GM23338 (cell line): ENCODE results near the gene HPS4. TPM values are rescaled to one million over a fixed set of nuclear protein-coding genes. Genes with fewer than 3 reads are reported as not detected.

Experiments
- ATAC-seq: fragments of 200-7000 bp; cut with Tn5 transposase; 3 replicates; pipeline ENCODE4 v1.9.1; 2020
- DNase-seq: peaks from one replicate; pipeline ENCODE4 v3.0.0-alpha.2; 2015; ENCODE audit warnings: low spot score
- H2AFZ ChIP-seq: fragments of 200-600 bp; sonication (generic); 2 replicates; pipeline ENCODE4 v1.8.0; 2016; ENCODE audit warnings: antibody characterized with exemption, mild to moderate bottlenecking, moderate library complexity
- H3F3A ChIP-seq: fragments of 200-600 bp; sonication (generic); replicated peaks from 2 replicates; pipeline ENCODE4 v1.8.0; 2017; ENCODE audit warnings: antibody characterized with exemption, mixed run types, low read depth
- H3K27ac ChIP-seq: fragments of 200-600 bp; sonication (generic); 2 replicates; pipeline ENCODE4 v1.6.1; 2016; ENCODE audit warnings: low read depth
- H3K27me3 ChIP-seq: fragments of 200-600 bp; sonication (generic); 2 replicates; pipeline ENCODE4 v1.8.0; 2016; ENCODE audit warnings: mild to moderate bottlenecking, mixed run types, moderate library complexity; ENCODE audit not compliant: insufficient read depth
- H3K36me3 ChIP-seq: fragments of 200-600 bp; sonication (generic); 2 replicates; pipeline ENCODE4 v1.8.0; 2016; ENCODE audit warnings: mild to moderate bottlenecking; ENCODE audit not compliant: insufficient read depth
- H3K4me1 ChIP-seq: fragments of 200-600 bp; sonication (generic); 2 replicates; pipeline ENCODE4 v1.8.0; 2016; ENCODE audit warnings: mild to moderate bottlenecking, moderate library complexity; ENCODE audit not compliant: insufficient read depth
- H3K4me2 ChIP-seq: fragments of 200-600 bp; sonication (generic); 2 replicates; pipeline ENCODE4 v1.7.1; 2017; ENCODE audit warnings: mixed run types
- H3K4me3 ChIP-seq: fragments of 200-600 bp; sonication (generic); 2 replicates; pipeline ENCODE4 v1.6.1; 2016; ENCODE audit warnings: mixed run types
- H3K79me2 ChIP-seq: fragments of 200-600 bp; sonication (generic); replicated peaks from 2 replicates; pipeline ENCODE4 v1.8.0; 2017; ENCODE audit warnings: mild to moderate bottlenecking; ENCODE audit not compliant: insufficient read depth
- H3K9me2 ChIP-seq: fragments of 200-600 bp; sonication (generic); 2 replicates; pipeline ENCODE4 v1.8.0; 2017; ENCODE audit not compliant: insufficient read depth
- H4K20me1 ChIP-seq: fragments of 200-600 bp; sonication (generic); replicated peaks from 2 replicates; pipeline ENCODE4 v1.8.0; 2017; ENCODE audit warnings: mild to moderate bottlenecking; ENCODE audit not compliant: insufficient read depth
- H3K27ac Mint-ChIP-seq: 2 replicates; pipeline ENCODE4 v1.8.0; 2020; ENCODE audit warnings: inconsistent platforms, mild to moderate bottlenecking, moderate library complexity, mixed read lengths
- H3K27me3 Mint-ChIP-seq: 3 replicates; pipeline ENCODE4 v1.8.0; 2022; ENCODE audit warnings: low read depth, mild to moderate bottlenecking, moderate library complexity, mixed read lengths, inconsistent platforms; ENCODE audit not compliant: insufficient read depth, poor library complexity
- H3K36me3 Mint-ChIP-seq: 3 replicates; pipeline ENCODE4 v1.8.0; 2021; ENCODE audit warnings: low read depth, mild to moderate bottlenecking, inconsistent platforms, moderate library complexity, mixed read lengths
- H3K4me1 Mint-ChIP-seq: 3 replicates; pipeline ENCODE4 v1.8.0; 2020; ENCODE audit warnings: mild to moderate bottlenecking, inconsistent platforms, mixed read lengths
- H3K4me3 Mint-ChIP-seq: 3 replicates; pipeline ENCODE4 v1.8.0; 2021; ENCODE audit warnings: moderate library complexity, mild to moderate bottlenecking, inconsistent platforms, mixed read lengths
- H3K9me3 Mint-ChIP-seq: 3 replicates; pipeline ENCODE4 v1.8.0; 2020; ENCODE audit warnings: moderate library complexity, mild to moderate bottlenecking, inconsistent platforms, mixed read lengths
- CREB1 ChIP-seq: fragments of 250-450 bp; sonication (Bioruptor Pico); IDR thresholded peaks from 2 replicates; pipeline ENCODE4 v1.5.0; 2020; ENCODE audit warnings: low read depth, mild to moderate bottlenecking, moderate library complexity
- EZH2 ChIP-seq: fragments of 200-600 bp; sonication (generic); IDR thresholded peaks from one replicate; pipeline ENCODE4 v1.8.0; 2017; ENCODE audit warnings: antibody characterized with exemption, mild to moderate bottlenecking, low read depth; ENCODE audit not compliant: unreplicated experiment
- NANOG ChIP-seq: IDR thresholded peaks from 2 replicates; pipeline ENCODE4 v1.6.1; 2016; ENCODE audit warnings: antibody characterized with exemption, borderline replicate concordance
- POLR2AphosphoS5 ChIP-seq: IDR thresholded peaks from 2 replicates; pipeline ENCODE4 v1.6.1; 2016; ENCODE audit warnings: antibody characterized with exemption, low read depth
- ZNF114 ChIP-seq: fragments of 250-450 bp; sonication (Bioruptor Pico); IDR thresholded peaks from 2 replicates; pipeline ENCODE4 v1.5.0; 2020; ENCODE audit warnings: mild to moderate bottlenecking, moderate library complexity
- polyA plus RNA-seq: library from polyadenylated mRNA; unstranded; fragments of >200 nt; fragmentation: Nextera tagmentation; extraction: Ambion mirVana; gene quantifications from 2 replicates; pipeline ENCODE4 v1.2.1, GENCODE V29; 2016
- total RNA-seq: library from RNA; depleted of rRNA; stranded (reverse); fragments of >200 nt; shearing (Covaris generic); gene quantifications from 2 replicates; pipeline ENCODE4 v1.2.3, GENCODE V29; 2014
- TF ChIP-seq, protein P1 (sequence below): fragments of 250-450 bp; sonication (Bioruptor Pico); IDR thresholded peaks from 2 replicates; pipeline ENCODE4 v1.5.0; 2020; ENCODE audit warnings: mild to moderate bottlenecking, moderate library complexity
- TF ChIP-seq, protein P2 (sequence below), 2 experiments: fragments of 200-600 bp in 1 of 2; sonication (generic) in 1 of 2; conservative IDR thresholded peaks; 2 replicates each; pipeline versions ENCODE4 v1.5.1 to v1.6.1; 2016 to 2017; ENCODE audit warnings: antibody characterized with exemption in 2 of 2, low read depth in 2 of 2, mild to moderate bottlenecking in 2 of 2, moderate library complexity in 1 of 2

The HPS4 gene
- total and polyA plus RNA-seq, 2 experiments from 2014 or later, result 20.3 to 49.4 TPM

DNA sequence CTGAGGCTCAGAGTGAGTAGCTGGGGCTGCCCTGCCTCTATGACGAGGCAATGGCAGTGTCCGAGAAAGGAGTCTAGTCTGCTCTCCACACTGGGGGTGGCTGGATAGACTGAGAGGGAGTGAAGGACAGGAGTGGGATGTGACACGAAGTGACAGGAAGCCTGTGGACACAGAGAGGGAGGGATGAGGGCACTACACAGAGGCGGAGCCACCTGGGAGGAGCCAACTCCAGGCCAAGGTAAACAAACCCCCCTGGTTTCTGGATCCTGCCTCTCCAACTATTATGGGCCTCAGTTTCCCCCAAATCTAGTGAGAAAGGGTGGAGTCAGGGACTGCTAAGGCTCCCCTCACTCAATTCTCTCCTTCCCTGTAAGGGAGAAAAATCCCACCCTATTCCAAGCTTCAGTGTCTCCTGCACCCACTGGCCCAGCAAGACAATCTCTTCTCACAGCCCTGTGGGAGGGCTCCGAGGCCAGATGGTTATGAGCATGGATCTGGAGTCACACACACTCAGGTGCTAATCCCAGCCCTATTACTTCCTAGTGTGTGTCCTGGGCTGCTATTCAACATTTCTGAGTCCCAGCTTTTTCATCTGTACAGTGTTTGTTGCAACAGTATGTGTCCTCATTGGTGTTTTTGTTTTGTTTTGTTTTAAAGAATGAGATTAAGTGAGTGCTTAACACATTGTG is 29.6 kb downstream of the HPS4 start (continued):
- TF ChIP-seq, protein P1, sequence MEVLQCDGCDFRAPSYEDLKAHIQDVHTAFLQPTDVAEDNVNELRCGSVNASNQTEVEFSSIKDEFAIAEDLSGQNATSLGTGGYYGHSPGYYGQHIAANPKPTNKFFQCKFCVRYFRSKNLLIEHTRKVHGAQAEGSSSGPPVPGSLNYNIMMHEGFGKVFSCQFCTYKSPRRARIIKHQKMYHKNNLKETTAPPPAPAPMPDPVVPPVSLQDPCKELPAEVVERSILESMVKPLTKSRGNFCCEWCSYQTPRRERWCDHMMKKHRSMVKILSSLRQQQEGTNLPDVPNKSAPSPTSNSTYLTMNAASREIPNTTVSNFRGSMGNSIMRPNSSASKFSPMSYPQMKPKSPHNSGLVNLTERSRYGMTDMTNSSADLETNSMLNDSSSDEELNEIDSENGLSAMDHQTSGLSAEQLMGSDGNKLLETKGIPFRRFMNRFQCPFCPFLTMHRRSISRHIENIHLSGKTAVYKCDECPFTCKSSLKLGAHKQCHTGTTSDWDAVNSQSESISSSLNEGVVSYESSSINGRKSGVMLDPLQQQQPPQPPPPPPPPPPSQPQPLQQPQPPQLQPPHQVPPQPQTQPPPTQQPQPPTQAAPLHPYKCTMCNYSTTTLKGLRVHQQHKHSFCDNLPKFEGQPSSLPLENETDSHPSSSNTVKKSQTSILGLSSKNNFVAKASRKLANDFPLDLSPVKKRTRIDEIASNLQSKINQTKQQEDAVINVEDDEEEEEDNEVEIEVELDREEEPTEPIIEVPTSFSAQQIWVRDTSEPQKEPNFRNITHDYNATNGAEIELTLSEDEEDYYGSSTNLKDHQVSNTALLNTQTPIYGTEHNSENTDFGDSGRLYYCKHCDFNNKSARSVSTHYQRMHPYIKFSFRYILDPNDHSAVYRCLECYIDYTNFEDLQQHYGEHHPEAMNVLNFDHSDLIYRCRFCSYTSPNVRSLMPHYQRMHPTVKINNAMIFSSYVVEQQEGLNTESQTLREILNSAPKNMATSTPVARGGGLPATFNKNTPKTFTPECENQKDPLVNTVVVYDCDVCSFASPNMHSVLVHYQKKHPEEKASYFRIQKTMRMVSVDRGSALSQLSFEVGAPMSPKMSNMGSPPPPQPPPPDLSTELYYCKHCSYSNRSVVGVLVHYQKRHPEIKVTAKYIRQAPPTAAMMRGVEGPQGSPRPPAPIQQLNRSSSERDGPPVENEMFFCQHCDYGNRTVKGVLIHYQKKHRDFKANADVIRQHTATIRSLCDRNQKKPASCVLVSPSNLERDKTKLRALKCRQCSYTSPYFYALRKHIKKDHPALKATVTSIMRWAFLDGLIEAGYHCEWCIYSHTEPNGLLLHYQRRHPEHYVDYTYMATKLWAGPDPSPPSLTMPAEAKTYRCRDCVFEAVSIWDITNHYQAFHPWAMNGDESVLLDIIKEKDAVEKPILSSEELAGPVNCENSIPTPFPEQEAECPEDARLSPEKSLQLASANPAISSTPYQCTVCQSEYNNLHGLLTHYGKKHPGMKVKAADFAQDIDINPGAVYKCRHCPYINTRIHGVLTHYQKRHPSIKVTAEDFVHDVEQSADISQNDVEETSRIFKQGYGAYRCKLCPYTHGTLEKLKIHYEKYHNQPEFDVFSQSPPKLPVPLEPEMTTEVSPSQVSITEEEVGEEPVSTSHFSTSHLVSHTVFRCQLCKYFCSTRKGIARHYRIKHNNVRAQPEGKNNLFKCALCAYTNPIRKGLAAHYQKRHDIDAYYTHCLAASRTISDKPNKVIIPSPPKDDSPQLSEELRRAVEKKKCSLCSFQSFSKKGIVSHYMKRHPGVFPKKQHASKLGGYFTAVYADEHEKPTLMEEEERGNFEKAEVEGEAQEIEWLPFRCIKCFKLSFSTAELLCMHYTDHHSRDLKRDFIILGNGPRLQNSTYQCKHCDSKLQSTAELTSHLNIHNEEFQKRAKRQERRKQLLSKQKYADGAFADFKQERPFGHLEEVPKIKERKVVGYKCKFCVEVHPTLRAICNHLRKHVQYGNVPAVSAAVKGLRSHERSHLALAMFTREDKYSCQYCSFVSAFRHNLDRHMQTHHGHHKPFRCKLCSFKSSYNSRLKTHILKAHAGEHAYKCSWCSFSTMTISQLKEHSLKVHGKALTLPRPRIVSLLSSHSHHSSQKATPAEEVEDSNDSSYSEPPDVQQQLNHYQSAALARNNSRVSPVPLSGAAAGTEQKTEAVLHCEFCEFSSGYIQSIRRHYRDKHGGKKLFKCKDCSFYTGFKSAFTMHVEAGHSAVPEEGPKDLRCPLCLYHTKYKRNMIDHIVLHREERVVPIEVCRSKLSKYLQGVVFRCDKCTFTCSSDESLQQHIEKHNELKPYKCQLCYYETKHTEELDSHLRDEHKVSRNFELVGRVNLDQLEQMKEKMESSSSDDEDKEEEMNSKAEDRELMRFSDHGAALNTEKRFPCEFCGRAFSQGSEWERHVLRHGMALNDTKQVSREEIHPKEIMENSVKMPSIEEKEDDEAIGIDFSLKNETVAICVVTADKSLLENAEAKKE (CRISPR knock-in tag), result no peak
- TF ChIP-seq NANOG (no peak), POLR2AphosphoS5 (no peak)

DNA sequence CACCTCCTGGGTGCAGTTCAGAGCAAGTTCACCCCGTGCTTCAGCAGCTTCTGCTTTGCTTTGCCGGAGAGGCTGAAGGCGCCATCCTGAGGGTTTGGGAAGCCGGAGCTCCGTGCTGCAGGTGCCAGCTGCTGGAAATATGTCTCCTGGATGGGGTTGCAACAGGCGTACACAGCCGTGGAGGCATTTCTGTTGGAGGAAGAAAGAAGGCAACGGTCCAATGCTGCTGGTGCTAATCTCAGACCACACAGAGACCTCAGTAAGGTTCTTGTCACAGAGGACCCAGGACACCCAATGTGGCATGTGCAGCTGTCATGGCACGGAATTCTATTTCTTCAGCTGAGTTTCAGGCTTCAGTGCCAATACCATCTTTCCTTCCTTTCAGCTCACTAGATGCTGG is 30.4 kb downstream of the HPS4 start:
- no peaks in the 10 kb centered on the region; the same call in 1 of the 2 replicates for H3K36me3 ChIP-seq
- no peak overlapping the region for H2AFZ ChIP-seq
- TF ChIP-seq, protein P1 (CRISPR knock-in tag), result no peak
- TF ChIP-seq EZH2 (no peak), CREB1 (CRISPR knock-in tag) (no peak), NANOG (no peak), ZNF114 (CRISPR knock-in tag) (no peak)
- TF ChIP-seq, protein P2, sequence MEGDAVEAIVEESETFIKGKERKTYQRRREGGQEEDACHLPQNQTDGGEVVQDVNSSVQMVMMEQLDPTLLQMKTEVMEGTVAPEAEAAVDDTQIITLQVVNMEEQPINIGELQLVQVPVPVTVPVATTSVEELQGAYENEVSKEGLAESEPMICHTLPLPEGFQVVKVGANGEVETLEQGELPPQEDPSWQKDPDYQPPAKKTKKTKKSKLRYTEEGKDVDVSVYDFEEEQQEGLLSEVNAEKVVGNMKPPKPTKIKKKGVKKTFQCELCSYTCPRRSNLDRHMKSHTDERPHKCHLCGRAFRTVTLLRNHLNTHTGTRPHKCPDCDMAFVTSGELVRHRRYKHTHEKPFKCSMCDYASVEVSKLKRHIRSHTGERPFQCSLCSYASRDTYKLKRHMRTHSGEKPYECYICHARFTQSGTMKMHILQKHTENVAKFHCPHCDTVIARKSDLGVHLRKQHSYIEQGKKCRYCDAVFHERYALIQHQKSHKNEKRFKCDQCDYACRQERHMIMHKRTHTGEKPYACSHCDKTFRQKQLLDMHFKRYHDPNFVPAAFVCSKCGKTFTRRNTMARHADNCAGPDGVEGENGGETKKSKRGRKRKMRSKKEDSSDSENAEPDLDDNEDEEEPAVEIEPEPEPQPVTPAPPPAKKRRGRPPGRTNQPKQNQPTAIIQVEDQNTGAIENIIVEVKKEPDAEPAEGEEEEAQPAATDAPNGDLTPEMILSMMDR (conservative IDR thresholded peaks at IDR 0.05; ENCODE audit: low read depth in 2 of 2), result no peak

More for the DNA sequence above, 30.4 kb downstream of the HPS4 start:
- DNase-seq, result no peak
- Histone ChIP-seq H3K79me2 (no peaks in the 10 kb centered on the region), H3K4me2 (no peak overlapping the region), H3K4me3 (no peak overlapping the region), H3K27me3 (no peaks in the 10 kb centered on the region), H3K9me2 (no peaks in the 10 kb centered on the region), H4K20me1 (no peaks in the 10 kb centered on the region; the same call in none of the 2 replicates), H3K27ac (no peak overlapping the region), H3K4me1 (no peaks in the 10 kb centered on the region), H3F3A (no peaks in the 10 kb centered on the region)
- no peak overlapping the region for H3K4me3 Mint-ChIP-seq
- peaks cover 41% of the 10 kb centered on the region for H3K36me3 Mint-ChIP-seq
- no peaks in the 10 kb centered on the region for H3K9me3 Mint-ChIP-seq
- H3K4me1 Mint-ChIP-seq, result no peaks in the 10 kb centered on the region
- ATAC-seq, result no peak
- H3K27ac Mint-ChIP-seq, result no peak overlapping the region
- peaks cover 8% of the 10 kb centered on the region for H3K27me3 Mint-ChIP-seq
